NCI-H2107 (cell line): ENCODE data around the gene PDE6C.
A peak's percentile ranks its signal among the peaks of the same experiment; 100 is the strongest.
"Not testable (repeated sequence)": the region's sequence is repeated elsewhere in the genome, so short reads cannot be mapped to it uniquely, and the experiment has no call there.

Experiments
- DNase-seq: peaks from one replicate; lab custom pipeline; 2025; lab: John Stamatoyannopoulos, UW

The PDE6C gene

DNA sequence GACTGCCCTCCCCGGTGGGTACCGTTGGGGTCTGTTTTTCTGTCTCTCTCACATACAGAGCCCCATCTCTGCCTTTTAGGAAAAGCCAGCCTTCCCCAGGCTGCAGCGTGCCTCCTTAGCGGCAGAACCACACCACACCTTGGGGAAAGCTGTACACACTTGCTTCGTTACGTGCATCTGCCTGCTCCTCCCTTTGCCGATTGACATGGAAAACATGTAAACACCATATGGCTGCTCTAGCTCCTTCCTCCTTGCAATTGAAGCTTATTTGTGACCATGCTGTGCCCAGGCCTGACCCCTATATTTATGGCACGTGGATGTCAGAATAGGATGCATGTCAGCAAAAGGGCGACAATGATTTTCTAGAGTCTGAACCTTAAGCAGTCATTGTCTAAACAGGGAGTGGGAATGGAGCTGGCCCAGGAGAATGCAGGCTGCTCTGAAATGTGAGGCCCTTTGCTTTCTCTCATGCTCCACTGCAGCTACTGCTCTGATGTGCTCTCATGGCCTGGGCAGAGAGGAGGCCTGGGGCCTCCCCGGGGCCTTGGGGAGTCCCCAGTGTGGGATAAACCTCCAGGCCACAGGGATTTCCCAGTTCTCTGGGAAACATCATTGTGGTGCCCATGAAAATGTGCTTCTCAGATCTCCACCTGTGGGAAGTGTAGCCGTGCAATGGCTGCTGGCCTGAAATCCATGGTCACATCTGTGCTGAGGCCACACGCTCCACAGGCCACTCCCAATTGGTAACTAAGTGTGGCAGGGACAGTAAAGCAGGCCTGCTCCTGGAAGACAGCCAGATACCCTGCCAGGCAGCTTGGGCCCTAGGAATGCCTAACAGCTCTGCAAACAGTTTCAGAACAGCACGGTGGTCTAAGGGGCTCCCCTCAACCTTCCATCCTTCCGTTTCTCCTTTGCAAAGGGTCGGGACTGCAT lies 18.6 kb downstream of the PDE6C start:
- no peak for DNase-seq

DNA sequence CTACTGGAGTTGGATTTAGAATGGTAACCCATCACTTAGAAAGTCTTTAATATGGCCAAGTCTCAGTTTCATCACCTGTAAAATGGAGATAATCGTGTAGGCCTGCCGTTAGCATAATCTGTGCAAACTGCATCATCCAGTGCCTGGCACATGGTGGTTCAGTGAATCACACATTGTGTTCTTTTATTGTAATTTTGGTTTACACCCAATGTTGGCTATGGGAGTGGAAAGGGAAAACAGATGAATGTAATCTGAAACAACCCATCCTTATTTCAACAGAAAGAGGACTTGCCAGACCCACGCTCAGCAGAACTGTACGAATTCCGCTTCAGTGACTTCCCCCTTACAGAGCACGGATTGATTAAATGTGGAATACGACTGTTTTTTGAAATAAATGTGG lies 27.5 kb downstream of the PDE6C start:
- DNase-seq = no peak

DNA sequence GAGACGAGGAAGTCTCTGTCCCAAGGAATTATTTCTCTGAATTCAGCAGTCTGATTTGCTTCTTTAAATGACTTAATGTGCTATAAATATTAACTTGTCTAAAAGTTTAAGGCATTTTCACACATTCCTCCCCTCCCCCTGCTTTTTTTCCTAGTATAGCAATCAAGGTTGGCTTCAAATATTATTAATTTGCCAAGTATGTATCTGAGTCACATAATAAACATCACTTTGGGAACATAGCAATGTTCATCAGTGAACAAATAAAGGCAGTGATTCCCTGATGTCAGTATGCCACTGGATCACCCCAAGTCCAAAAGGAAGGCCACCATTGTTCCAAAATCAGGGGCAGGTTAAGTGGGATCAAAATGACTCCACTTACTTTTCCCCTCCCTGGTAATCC lies 40.5 kb downstream of the PDE6C start:
- no peak for DNase-seq

DNA sequence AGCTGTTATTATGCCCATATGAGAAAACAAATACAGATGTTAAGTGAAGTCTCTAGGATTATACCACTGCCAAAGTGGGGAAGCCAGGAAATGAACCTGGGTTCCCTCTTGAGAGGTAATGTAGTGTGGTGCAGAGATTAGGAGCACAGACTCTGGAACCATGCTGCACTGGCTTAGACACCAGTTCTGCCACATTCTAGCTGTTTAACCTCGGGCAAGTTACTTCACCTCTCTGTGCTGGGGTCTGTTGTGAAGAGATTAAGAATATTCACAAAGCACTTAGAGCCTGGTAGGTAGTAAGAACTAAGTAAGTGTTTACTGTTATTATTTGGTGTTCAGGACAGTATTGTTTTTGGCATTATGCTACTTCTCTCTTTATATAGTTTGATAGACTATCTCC lies 41.9 kb downstream of the PDE6C start:
- no peak for DNase-seq

DNA sequence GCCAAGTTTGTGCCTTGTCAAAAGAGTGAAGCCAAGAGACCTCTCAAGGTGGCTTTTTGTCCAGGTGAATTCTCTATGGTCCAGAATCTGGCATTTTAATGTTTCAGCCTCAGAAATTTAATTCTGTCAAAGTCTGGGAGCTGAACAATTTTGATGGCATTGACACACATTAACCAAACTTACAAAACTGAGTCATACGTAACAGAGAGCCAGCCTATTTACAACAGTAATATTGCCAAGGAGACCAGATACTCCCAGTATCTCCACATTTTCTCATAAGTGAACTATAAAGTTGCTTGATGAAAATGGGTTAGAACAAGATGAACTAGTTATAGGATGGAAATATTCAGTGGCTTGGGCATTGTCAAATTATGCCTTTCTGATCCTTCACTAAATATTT lies 43.8 kb downstream of the PDE6C start:
- no peak for DNase-seq

DNA sequence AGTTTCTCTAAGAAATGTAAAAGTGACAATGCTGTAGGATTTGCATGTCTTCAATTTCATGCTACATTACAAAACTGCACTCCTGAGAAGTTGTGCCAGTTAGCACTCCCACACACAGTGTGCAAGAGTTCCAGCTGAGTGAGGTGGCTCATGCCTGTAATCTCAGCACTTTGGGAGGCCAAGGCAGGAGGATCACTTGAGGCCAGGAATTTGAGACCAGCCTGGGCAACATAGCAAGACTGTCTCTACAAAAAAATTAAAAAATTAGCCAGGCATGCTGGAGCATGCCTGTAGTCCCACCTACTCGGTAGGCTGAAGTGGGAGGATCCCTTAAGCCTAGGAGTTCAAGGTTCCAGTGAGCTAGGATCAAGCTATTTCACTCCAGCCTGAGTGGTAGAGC lies 45.4 kb downstream of the PDE6C start:
- no peak for DNase-seq

DNA sequence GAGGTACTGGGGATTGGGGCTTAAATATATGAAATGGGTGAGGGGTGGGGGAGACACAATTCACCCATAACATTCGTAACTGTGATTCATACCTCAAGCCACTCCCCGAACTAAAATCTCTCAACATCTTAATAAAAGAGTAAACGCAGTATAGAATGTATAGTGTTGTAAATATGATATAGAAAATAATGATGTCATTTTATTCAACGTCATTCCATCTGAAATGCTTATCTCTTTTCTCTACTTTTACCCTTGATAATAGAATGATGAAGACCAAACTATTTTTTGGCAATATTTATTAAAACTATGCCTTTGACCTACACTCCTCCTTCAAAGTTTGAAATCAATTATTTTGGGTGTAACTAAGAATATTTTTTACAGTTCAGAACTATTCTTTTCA lies 53.7 kb downstream of the PDE6C start:
- no peak for DNase-seq

DNA sequence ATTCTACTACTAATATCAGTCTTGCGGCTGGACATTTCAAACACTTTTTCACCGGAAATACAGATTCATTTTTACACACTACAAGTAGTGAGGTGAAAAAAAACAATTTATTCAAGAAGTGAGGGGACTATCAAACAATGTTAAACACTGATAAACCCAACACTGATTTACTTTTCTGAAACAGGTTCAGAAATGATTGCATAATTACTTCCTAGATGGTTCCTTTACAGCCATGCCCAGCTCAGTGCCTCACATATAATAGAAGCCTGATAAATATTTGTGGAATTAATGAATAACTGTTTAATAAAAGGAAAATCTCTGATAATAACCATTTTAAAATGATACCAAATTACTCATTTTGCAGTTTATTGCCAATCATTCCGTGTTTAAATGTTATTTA lies 55.5 kb downstream of the PDE6C start:
- no peak for DNase-seq

DNA sequence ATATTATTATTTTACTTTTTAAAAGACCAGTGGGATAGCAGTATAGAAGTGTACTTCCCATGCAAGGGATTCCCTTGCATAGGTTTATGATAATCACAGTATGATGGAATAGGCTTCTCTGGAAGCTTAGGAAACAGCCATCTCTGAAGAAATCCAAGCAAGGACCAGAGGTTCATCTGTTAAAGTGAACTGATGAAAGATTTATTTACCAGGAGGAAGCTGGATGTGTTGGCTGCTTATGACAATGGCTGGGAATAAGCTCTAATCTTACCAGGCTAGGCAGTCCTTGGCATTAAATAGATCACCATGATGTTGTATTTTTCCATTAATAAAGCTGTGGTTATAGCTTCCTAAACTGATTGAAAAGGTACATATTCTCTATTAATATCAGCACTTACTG lies 58.0 kb downstream of the PDE6C start:
- no peak for DNase-seq

DNA sequence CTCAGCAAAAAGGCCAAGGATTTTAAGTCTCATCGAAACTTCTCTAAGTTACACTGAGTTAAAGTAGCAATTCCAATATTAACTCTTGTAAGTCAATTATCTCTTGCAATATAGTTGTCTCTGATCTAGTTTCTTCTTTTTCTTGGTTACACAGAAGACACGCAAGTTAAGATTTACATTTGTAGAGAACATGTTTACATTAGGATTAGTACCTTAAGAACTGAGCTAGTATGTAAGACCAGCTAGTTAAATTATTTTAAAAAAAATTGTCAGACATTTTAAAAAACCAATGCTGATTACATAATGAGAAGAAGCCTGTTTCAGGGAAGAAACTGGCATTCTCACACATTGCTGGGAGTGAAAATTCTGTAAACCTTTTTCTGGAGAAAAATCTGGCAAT lies 58.7 kb downstream of the PDE6C start:
- DNase-seq = no peak

DNA sequence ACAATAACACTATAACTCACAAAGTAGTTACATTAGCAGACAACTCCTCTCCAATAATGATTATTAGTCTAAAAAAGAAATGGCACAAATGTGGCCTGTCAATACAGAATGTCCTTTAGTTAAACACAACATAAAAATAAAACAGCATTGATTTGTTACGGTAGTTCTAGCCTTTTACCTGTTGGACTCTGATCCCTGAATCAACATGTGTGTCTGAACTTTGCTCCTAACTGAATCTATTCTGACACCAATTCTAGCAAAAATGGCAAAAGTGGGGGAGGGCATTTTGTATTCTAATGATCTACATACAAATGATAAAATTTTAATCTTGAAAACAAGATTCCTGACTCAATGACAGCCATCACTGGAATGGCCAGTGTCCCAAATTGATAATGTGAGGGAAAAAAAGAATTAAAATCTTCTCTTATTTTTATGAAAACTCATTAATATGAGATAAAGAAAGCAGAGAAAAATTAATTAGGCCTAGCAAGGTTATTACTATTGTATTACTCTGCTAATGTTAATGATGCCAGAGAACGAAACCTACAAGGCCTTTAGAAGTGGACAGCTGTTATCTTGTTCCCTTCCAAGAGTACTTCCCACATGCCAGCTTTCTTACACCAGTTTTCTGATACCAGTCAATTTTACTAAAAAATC lies 59.8 kb downstream of the PDE6C start:
- no peak for DNase-seq

DNA sequence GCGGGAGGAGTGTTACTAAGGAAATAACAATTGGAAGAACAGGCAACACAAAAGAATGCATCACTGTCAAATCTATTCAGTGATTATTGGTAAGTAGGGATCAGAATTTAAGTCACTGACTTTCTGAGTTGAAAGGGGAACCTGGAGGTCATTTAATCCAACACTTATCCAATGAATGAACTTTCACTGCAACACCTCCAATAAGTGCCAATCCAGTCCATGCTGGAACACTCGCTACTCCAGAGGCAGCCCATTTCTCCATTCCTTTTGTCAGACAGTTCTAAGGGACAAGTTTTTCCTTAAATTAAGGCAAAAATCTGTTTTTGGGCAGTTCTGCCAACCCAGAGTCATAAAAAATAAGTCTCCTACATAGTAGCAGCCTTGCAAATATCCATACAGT lies 60.6 kb downstream of the PDE6C start:
- DNase-seq = no peak

DNA sequence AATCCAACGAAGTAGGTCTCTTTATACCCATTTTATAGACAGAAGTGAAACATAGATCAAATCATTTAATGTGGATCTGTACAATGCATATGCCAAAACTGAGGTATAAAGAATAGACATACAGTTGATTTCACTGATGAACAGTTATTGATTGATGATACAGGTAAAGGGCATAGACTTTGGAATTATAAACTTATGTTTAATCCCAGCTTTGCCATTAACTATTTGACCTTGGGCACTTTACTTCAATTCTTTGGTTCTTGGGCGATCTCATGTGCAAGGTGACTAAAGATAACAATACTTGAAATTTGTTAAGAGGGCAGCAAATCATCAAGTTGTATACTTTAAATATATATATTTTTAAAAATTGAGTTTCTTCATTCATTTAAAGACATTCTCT lies 61.5 kb downstream of the PDE6C start:
- DNase-seq = no peak

DNA sequence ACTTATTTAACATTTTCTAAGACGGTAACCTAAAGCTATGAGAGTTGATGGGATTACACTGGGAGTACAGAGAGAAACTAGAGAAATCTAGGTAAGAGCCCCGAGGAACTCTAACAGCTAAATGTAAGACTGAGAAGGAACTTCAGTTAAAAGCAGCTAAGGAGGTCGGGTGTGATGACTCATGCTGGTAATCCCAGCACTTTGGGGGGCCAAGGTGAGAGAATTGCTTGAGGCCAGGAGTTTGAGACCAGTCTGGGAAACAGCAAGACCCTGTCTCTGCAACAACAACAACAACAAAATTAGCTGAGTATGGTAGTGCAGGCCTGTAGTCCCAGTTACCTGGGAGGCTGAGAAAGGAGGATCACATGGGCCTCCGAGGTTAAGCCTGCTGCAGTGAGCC lies 66.0 kb downstream of the PDE6C start:
- DNase-seq = no peak

DNA sequence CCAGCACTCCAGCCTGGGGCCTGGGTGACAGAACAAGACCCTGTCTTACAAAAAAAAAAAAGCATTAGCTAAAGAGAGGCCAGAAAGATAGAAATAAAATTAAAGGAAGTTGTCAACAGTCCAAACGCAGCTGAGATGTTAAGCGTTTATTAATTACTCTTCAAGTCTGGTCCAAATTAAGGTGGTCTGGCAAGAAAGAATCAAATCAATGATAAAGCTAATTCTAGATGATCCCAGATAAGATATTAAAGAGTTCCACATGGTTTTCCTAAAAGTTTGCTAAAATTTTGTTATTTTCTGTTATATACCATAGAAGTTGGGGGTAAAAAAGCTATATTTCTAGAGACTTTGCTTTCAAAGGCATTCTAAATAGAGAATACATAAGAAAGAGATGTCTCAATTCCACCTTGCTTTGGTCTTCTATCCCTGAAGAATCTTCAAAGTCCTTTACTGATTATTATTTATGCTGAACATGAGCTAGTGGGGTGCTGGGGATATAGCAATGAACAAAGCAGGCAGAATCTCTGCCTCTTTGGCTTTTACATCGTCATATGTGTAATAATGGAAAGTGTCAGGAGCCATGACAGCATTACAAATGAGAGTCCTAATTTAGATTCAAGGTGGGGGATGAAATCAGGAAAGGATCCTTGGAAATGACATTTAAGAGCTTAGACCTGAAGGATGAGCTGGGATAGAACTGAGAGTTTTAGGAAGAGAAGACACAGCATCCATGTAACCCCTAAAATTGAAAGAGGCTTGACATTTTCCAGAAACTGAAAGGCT lies 66.7 kb downstream of the PDE6C start:
- DNase-seq = no peak

DNA sequence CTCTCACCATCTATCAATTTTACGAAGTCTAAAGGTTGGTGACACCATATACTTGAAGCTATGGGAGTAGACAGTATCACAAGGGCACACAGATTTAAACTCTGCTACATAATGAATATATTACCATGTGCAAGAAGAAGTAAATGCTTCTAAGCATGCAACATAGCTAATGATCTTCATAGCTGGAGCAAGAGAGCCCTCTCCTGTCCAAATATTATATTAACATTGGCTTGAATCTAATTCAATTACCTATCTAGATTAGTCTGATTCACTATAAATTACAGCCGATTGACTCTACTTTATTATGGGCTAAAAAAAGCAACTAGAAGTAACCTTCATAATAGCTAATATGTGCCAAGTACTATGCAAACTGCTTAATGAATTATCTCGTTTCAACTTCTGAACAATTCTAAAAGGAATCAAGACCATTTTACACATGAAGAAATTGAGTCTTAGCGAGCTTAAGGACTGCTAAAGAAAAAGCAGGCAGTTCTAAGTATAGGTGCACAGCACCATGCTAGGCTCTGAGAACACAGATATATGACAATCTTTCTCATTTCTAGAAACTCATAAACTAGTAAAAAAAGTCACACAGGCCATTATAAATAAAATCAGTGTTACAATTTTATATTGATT lies 68.2 kb downstream of the PDE6C start:
- DNase-seq = no peak

DNA sequence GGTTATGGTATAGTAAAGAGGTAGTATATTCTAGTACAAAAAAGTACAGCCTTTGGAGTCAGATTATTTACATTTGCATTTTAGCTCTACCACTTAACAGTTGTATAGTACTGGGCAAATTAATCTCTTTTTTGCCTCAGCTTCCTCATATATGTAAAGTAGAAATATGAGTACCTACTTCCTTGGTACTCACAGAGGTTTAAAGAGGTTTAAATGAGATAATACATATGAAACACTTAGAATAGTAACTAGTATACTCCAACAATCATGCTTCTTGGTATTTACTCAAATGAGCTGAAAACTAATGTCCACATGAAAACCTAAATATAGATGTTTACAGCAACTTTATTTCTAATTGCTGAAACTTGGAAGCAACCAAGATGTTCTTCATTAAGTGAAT lies 75.4 kb downstream of the PDE6C start:
- DNase-seq = no peak

DNA sequence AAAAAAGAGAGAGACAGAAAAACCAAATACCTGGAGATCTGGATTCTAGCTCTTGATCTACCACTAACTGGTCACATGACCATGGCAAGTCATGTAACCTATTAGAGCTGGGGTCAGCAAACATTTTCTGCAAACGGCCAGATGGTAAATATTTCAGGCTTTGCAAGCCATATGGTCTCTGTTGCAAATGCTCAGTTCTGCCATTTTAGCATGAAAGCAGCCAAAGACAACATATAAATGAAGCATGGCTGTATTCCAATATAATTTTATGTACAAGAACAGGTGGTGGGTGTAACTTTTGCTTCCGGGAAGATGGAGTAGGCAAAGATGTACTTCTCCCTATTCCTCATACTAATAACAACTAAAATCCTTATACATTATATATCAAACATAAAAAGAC lies 83.4 kb downstream of the PDE6C start:
- no peak for DNase-seq

DNA sequence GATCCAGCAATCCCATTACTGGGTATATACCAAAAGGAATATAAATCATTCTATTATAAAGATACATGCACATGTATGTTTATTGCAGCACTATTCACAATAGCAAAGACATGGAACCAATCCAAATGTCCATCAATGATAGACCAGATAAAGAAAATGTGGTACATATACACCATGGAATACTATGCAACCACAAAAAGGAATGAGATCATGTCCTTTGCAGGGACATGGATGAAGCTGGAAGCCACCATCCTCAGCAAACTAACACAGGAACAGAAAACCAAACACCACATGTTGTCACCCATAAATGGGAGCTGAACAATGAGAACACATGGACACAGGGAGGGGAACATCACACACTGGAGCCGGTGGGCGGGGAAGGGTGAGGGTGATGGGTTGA lies 84.2 kb downstream of the PDE6C start:
- not testable (repeated sequence) for DNase-seq

DNA sequence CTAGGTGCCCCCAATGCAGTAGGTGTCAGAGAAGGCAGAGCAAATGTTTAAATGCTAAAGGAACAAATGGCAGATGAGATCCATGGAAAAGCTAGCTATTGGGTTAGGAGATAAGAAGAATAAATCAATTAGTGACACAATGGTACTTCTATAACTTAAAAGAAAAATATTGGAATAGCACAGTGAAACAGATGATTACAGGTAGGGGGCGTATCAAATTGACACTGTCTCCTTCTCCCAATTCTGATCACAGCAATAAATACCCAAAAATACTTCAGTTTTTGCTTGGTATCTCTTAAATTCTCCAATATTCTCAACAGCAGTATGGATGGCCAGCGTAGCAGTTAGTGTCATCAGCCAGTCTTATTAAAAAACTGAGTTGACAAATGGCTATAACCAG lies 84.9 kb downstream of the PDE6C start:
- no peak for DNase-seq

DNA sequence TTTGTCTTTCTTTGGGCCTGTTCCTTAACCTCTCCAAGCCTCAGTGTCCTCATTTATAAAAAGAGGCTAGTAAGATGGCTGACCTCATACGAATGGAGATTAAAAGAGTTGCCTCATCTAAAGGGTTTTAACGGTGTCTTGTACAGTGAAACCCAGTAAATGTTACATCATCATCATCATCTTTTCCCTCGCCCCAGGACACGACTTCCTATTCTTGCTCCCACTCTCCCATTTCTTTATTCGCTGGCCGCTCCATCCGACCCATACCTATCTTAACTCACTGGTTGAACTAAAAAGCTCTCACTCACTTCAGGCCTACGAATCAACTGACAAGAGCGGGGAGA lies 89.5 kb downstream of the PDE6C start:
- DNase-seq = no peak

DNA sequence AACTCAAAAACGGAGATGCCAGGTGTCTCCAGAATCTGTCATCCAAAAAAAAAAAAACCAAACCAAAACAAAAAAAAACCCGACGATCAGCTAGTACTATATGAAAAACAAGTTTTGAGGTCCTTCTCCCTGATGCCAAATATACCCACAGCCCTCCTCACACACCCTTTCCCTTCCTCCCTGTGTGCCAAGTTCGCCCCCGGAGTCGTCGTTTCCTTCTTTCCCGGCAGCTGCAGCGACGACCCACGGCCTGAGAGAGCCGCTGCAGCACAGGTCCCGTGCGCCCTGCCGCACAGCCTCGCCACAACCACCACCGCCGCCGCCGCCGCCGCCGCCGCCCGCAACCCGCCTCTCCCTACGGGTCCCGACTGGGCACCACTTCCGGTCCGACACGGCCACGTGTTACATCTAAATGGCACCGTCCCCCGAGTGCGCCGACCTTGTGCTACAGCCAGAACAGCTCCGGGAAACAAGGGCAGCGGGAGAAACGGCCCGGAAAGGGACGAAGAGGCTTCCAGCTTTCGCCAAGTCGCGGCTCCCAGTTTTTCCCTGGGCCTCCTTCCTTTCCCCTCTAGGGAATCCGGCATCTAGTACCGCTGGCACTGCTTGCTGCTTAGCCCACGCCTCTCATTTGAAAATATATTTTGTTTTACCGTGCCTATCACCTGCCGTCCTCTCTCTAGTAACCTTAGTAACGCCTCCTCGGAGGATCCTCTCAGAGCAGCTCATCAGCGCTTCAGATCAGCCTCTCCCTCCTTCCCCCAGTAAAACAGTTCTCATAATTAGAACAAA lies 90.1 kb downstream of the PDE6C start, which contains the start of gene FRA10AC1:
TSS of gene FRA10AC1 (minus strand) at position 383 of the 792 bp plus-strand sequence. CDS start 2,486 bp downstream, outside the sequence.
- peak; percentile 42 for DNase-seq
